IPS DF 6.9 (cell line): ENCODE data around the gene BEST1.

ENCODE experiments used
- DNase-seq: peaks from one replicate; pipeline ENCODE4 v3.0.0-alpha.2; 2013; ENCODE audit warnings: low read depth, low spot score
- H3K27ac ChIP-seq: one replicate; pipeline ENCODE4 v1.5.1; 2013; ENCODE audit warnings: low read length, control low read depth
- H3K27me3 ChIP-seq: 2 replicates; pipeline ENCODE4 v1.6.1; 2013; ENCODE audit warnings: mild to moderate bottlenecking, low read length; ENCODE audit not compliant: control insufficient read depth, insufficient read depth
- H3K36me3 ChIP-seq: 2 replicates; pipeline ENCODE4 v1.6.1; 2013; ENCODE audit warnings: low read length; ENCODE audit not compliant: control insufficient read depth, insufficient read depth
- H3K4me1 ChIP-seq: 2 replicates; pipeline ENCODE4 v1.6.1; 2013; ENCODE audit warnings: low read length; ENCODE audit not compliant: control insufficient read depth, insufficient read depth
- H3K4me3 ChIP-seq: 2 replicates; pipeline ENCODE4 v1.5.1; 2013; ENCODE audit warnings: mild to moderate bottlenecking, low read length
- H3K9me3 ChIP-seq: 2 replicates; pipeline ENCODE4 v1.6.1; 2013; ENCODE audit warnings: low read length, inconsistent platforms; ENCODE audit not compliant: control insufficient read depth, insufficient read depth
- WGBS: extraction: QIAGEN DNeasy Blood & Tissue Kit; methylation state at CpG from one replicate; pipeline ENCODE4 v1.1.7; 2013; ENCODE audit warnings: mixed read lengths, missing lambda C conversion rate; ENCODE audit not compliant: insufficient read length, insufficient coverage; 5-methylcytosine and 5-hydroxymethylcytosine counted together

BEST1 gene

DNA sequence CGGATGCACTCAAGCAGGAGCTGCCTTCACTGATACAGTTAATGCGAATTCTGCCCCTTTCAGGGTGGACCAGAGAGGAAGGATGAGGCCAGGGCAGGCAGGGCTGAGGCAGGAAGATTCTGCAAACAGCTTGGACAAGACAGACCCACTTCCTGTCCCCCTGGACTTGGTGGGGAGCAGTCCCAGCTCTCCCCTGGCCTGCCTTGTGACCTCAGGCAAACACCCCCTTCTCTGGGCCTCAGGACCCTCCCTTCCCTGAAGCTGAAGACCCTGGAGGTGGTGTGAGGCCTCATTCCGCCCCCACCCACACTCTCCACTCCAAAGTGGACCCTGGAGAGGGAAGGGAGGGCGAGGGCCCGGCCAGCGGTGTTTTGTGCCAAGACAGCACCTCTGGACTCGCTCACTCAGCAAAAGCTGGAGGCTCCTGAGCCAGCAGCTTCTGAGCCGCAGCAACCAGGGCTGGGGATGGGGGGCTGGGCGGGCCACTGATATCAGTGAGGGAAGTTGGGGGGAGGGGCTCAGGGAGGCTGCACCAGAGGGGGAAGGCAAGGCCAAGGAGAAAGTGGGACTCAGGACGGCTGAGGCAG is 41.3 kb upstream of the BEST1 start:
- no peaks in the 10 kb centered on the region for H3K36me3 ChIP-seq
- H3K9me3 ChIP-seq: no peaks in the 10 kb centered on the region
- no peak overlapping the region for H3K27ac ChIP-seq
- WGBS: no CpG with 5 or more reads among the region's 10 CpGs
- no peaks in the 10 kb centered on the region for H3K4me1 ChIP-seq
- no peaks in the 10 kb centered on the region for H3K27me3 ChIP-seq
- no peak for DNase-seq
- no peak overlapping the region for H3K4me3 ChIP-seq

DNA sequence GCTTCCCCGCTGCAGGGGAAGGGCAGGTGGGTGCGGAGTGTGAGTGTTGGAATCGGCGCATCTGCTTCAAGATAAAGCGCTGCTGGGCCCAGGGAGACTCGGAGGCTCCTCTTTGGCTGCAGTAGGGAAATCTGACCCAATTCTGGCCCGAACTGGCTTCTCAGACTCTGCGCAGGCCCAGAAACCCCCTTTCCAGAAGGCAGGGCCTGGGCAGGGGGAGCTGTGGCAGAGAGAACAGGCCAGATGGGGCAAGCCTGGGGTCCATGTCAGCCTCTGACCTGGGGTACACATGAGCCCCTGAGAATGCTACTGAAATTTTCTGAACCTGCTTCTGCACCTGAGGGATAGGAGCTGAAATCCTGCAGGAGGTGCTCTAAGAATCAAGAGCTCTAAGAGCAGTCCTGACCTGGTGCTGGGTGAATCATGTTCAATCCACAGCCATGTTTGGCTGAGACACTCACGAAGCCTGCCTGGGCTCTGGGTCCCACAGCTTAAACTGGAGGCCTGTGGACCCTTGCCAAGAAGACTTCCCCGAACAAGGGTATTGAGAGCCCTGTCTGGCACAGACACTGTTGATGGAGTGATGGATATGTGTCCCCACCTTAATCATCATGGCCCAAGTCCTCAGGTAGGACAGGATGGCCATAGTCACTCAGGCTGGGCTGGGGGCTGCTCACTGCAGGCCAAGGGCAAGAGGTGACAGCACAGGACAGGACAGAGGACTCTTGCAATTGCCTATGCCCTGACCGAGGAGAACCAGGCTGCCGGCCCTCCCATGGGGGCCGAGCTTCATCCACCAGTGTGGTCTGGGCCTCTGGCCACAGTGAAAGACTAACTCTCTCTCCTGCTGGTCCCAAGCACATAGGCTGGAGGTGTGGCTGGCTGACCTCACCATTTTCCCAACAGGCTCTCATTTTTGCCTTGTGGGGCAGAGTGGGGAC is 39.7 kb upstream of the BEST1 start:
- WGBS: no CpG with 5 or more reads among the region's 13 CpGs
- Histone ChIP-seq H3K9me3 (no peaks in the 10 kb centered on the region), H3K27me3 (no peaks in the 10 kb centered on the region), H3K27ac (no peak overlapping the region), H3K36me3 (no peaks in the 10 kb centered on the region), H3K4me1 (no peaks in the 10 kb centered on the region; the same call in 1 of the 2 replicates), H3K4me3 (no peak overlapping the region)
- no peak for DNase-seq

DNA sequence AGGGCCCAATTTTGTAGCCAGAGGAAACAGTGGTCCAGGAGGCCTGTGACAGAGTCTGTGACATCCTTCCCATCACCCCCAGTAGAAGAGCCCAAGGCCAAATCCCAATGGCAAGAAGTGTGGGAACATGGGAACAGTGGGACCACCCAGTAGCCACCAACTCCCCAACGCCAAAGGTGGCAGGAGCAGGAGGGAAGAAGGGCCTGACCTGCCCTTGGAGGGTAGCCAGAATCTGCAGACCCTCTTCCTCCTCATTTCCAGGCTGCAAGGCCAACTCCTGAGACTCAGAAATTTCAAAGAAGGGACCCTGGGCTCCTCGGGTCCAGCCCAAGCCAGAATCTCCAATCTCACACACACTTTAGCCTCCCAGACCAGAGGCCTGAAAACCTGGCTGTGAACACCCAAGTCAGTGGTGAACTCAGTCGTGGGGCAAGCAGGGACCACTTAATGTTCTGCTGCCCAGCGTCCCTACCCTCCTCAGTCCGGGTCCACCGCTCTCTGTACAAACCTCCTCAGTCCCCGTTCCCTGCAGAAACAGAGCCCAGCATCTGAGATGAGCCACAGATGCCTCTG is 38.9 kb upstream of the BEST1 start:
- no CpG with 5 or more reads among the region's 7 CpGs for WGBS
- H3K27ac ChIP-seq: no peak overlapping the region
- H3K9me3 ChIP-seq: no peaks in the 10 kb centered on the region
- no peaks in the 10 kb centered on the region for H3K27me3 ChIP-seq
- no peak for DNase-seq
- no peaks in the 10 kb centered on the region; the same call in 1 of the 2 replicates for H3K4me1 ChIP-seq
- H3K36me3 ChIP-seq: no peaks in the 10 kb centered on the region
- no peak overlapping the region for H3K4me3 ChIP-seq

DNA sequence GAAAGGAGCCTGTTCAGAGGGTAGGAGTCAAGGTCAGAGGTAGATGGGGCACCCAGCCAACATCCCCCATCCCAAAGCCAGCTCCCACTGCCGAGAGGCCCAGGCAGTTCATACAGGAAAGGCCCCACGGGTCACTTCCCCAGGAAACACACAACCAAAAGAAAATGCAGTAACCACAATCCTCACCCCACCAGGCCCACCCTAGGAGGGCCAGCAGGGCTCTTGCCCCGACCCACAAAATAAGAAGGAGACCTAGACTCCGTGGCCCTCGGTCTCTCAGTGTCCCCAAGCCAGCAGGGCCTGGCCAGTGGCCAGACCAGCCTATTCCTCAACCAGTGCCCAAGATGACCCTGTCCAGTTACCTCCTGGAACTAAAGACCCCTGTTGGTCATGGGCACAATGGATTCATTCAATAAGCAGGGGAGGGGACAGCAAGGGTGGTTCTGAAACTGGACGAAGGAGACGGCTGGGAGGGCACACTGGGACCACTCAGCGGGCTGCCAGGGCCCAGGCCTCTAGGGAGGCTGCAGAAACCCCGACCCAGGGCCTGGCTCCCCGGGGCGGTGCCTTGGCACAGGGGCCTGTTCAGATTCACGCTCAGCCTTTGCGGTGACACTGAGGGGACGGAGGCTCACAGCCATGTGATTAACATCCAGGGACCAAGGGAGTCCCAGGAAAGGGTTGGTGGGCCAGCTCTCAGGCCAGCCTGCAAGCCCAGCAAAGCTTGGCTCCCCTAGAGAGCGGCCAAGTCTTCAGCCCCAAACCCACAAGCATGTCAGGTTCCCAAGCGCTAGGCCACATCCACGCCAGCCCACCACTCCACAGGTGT is 38.2 kb upstream of the BEST1 start:
- no peaks in the 10 kb centered on the region; the same call in 1 of the 2 replicates for H3K4me1 ChIP-seq
- no peaks in the 10 kb centered on the region for H3K9me3 ChIP-seq
- H3K36me3 ChIP-seq: no peaks in the 10 kb centered on the region
- H3K27ac ChIP-seq: no peak overlapping the region
- DNase-seq: no peak
- H3K27me3 ChIP-seq: no peaks in the 10 kb centered on the region; the same call in 1 of the 2 replicates
- H3K4me3 ChIP-seq: no peak overlapping the region
- no CpG with 5 or more reads among the region's 17 CpGs for WGBS

DNA sequence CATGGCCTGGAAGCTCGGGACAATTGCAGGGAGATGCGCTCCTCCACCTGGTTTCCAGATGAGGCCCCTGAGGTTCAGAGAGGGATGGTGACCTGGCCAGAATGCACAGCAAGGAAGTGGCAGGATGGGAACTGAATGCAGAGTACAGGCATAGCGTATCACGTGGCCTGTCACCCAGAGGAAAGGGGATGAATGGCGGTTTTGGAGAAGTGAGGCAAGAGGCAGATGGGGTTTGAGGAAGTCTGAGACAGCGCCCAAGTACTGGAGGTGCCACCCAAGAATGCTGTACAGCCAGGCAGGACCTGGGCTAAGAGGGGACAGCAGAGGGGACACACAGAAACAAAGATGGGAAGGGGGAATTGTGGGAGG is 37.6 kb upstream of the BEST1 start:
- no peak for DNase-seq
- Histone ChIP-seq H3K27ac (no peak overlapping the region), H3K9me3 (no peaks in the 10 kb centered on the region), H3K4me1 (no peaks in the 10 kb centered on the region; the same call in 1 of the 2 replicates), H3K27me3 (no peaks in the 10 kb centered on the region; the same call in 1 of the 2 replicates), H3K36me3 (no peaks in the 10 kb centered on the region), H3K4me3 (no peak overlapping the region)
- no CpG with 5 or more reads among the region's 6 CpGs for WGBS

DNA sequence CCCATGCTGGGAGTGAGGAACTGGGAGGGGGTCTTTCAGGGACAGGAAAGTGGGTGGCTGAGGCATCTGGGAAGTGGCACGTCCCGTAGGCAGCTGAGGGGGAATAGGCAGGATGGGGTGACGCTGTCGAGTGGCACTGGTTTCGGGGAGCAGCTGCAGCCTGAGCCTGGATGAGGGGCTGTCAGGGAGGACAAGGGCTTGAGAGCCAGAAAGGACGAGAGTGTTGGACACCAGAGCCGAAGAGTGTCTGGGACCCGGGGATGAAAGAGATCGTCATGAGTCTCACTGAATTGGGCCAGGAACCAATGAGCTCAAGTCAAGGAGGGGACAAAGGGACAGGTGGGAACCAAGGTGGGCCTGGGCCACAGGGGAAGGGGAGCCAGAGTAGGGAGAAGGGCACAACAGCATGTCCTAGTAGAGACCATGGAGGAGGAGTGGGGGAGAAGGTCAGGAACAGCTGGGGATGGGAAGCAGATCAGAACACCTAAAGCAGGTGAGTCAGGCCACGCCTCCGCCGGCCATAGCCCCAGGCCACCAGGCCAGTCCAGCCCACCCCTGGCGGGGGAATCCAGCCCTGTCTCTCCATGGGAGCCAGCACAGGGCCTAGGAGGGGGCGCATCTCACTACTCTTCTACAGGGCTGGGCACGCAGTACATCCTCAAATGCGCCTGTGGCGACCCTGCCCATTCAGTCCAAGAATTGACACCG is 37.0 kb upstream of the BEST1 start:
- no peaks in the 10 kb centered on the region; the same call in 1 of the 2 replicates for H3K27me3 ChIP-seq
- H3K9me3 ChIP-seq: no peaks in the 10 kb centered on the region
- H3K27ac ChIP-seq: no peak overlapping the region
- DNase-seq: no peak
- WGBS: no CpG with 5 or more reads among the region's 18 CpGs
- no peaks in the 10 kb centered on the region for H3K36me3 ChIP-seq
- no peak overlapping the region for H3K4me3 ChIP-seq
- H3K4me1 ChIP-seq: no peaks in the 10 kb centered on the region; the same call in 1 of the 2 replicates

DNA sequence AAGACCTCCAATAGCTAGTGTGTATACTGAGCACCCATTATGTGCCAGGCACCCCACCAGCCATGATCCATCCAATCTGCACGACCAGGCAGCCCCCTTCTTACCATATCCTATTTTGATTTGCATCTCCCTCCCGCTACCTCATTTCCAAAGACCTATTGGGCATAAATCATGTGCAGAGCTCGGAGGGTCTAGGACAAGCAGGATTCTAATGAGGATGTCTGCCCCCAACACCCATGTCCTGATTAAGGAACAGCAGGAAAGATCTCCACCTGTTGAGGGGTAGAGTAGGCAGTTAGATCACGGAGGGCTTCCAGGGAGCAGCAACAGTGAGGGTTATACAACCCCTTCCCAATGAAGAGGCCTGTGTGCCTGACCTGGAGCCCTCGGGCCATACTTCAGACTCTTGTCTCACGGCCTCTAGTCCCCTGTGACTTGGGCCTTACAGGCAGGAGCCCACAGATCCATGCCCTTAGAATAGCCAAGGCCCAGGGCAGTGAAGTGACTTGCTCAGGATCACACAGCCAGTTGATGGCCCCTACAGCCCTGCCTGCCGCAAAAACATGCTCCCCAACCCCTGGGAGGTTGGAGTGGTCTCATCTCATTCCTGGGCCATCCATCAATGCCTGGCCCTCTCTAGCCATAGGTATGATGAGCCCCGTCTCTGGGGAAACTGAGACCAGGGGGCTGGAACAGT is 36.3 kb upstream of the BEST1 start:
- no CpG with 5 or more reads among the region's 8 CpGs for WGBS
- Histone ChIP-seq H3K4me1 (no peaks in the 10 kb centered on the region; the same call in 1 of the 2 replicates), H3K27ac (no peak overlapping the region), H3K27me3 (no peaks in the 10 kb centered on the region; the same call in 1 of the 2 replicates), H3K36me3 (no peaks in the 10 kb centered on the region), H3K9me3 (no peaks in the 10 kb centered on the region), H3K4me3 (no peak overlapping the region)
- DNase-seq: no peak

DNA sequence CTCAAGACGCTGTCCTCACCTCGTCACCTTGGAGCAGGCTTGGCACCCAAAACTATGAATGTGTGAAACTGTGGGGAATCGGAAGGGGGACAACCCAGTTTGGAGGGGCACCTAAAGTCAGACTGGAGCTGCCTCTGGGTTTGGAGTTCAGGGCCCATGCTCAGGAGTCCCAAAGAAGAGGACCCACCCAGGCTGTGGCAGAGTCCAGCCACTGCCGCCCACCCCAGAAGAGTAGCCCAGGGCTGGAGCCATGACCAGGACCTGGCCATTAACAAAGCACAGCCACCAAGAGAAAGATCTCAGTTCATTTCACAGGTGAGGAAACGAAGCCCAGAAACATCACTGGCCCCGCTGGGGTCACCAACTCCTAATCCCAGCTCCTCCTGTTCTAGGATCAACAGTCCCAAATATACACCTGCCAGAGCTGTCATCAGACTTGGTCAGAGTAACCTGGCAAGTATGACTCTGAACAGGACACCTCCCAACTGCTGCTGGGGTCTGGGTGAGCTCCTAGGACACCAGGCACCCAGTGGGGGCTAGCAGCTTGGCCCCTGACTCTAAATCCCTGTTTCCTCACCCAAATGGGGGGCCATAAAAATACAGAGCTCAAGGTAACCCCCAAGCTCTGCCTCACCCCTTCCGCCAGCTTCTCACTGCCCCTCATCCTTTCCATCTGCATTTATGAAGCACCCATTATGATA is 35.5 kb upstream of the BEST1 start:
- H3K36me3 ChIP-seq: no peaks in the 10 kb centered on the region
- H3K4me1 ChIP-seq: no peaks in the 10 kb centered on the region; the same call in 1 of the 2 replicates
- no peaks in the 10 kb centered on the region for H3K9me3 ChIP-seq
- no peak for DNase-seq
- no peak overlapping the region for H3K27ac ChIP-seq
- no CpG with 5 or more reads among the region's 7 CpGs for WGBS
- H3K4me3 ChIP-seq: no peak overlapping the region
- H3K27me3 ChIP-seq: no peaks in the 10 kb centered on the region; the same call in 1 of the 2 replicates
